Fibroblast of skin of right quadriceps (primary cell): ENCODE results near the gene CPA4.
"Not testable (repeated sequence)": the region's sequence is repeated elsewhere in the genome, so short reads cannot be mapped to it uniquely, and the experiment has no call there.

Source experiments
- DNase-seq: peaks from one replicate; pipeline ENCODE4 v3.0.0-alpha.2; 2013

CPA4 gene

DNA sequence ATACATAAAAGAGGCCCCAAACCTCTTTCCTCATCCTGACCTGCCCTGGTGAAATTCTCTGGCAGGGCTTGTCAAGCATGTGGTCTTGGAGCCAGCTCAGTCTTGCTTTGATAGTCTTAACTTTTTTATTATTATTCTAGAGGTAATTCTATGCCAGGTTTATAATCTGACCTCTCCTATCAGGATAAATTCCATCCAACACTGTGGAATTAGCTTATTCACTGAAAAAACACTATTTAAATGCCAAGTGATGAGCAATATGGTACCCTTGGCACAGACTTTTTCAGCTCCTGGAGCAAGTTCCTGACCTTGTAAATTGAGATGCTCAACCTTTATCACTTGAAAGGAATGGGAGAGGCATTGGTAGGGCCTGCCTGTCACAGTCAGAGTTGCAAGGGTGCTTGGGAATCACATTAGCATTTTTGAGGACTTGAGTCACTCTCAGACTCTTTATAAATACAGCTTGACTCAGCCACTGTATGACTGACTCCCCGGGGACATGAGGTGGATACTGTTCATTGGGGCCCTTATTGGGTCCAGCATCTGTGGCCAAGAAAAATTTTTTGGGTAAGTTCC, at the start of gene CPA4:
TSS of gene CPA4 (plus strand) at position 480 of the 576 bp plus-strand sequence. CDS start at position 500, 20 bp downstream.
- DNase-seq: peak; percentile 99

DNA sequence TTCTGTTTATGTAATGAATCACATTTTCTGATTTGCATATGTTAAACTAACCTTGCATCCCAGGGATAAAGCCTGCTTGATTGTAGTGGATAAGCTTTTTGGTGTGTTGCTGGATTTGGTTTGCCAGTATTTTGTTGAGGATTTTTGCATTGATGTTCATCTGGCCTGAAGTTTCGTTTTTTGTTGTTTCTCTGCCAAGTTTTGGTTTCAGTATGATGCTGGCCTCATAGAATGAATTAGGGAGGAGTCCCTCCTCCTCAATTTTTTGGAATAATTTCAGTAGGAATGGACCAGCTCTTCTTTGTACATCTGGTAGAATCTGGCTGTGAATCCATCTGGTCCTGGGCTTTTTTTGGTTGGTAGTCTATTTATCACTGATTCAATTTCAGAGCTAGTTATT, 49.5 kb upstream of the CPA4 start:
- DNase-seq: peak; percentile 10

GRCh38 chr7:130246491-130246890, 46.5 kb upstream of the CPA4 start:
- DNase-seq: not testable (repeated sequence)

DNA sequence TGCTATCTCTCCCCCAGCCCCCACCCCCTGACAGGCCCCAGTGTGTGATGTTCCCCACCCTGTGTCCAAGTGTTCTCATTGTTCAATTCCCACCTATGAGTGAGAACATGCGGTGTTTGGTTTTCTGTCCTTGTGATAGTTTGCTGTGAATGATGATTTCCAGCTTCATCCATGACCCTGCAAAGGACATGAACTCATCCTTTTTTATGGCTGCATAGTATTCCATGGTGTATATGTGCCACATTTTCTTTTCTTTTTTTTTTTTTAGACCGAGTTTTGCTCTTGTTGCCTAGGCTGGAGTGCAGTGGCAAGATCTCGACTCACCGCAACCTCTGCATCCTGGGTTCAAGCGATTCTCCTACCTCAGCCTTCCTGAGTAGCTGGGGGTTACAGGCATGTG, 44.1 kb upstream of the CPA4 start:
- DNase-seq: not testable (repeated sequence)

- not testable (repeated sequence) for DNase-seq
These were observed 43.3 kb upstream of the CPA4 start for GRCh38 chr7:130249626-130250025.

- DNase-seq: no peak
These were observed 38.4 kb upstream of the CPA4 start for GRCh38 chr7:130254555-130254954.

- DNase-seq: no peak
These were observed 36.3 kb upstream of the CPA4 start for GRCh38 chr7:130256704-130257103.

GRCh38 chr7:130258494-130259078, 34.4 kb upstream of the CPA4 start:
- DNase-seq: no peak

- no peak for DNase-seq
These were observed 30.5 kb upstream of the CPA4 start for GRCh38 chr7:130262448-130262847.

GRCh38 chr7:130263130-130263529, 29.8 kb upstream of the CPA4 start:
- DNase-seq: no peak

DNA sequence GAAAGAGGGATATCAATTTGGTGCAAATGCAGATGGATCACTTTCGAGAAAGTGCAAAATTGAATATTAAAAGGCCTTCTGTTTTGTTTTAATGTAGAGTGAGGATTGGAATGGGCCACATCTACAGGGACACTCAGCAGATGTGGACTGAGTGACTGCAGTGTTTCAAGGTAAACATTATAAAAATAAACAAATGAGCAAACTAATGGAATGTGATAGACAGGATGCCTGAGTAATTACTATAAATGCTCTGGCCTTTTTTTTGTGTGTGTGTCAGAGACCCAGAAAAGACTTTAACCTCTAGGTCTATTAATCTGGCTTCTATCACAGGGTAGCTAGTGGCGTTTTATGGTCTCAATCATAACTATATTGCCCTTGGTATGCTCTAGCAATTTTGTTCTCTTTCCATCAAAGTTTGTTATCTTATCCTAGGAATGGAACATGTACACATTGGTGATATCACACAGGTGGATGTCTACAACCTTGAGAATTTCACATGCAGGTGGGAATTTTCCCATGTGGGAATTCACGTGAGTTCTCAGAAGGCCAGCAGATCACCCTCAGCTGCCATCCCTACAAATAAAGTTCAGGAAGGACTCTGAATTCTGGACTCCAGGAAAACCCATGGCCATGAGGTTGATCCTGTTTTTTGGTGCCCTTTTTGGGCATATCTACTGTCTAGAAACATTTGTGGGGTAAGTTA, 26.6 kb upstream of the CPA4 start, which contains the start of gene CPA2:
TSS of gene CPA2 (plus strand) at position 606 of the 703 bp plus-strand sequence. CDS start at position 625, 19 bp downstream.
- DNase-seq: no peak

GRCh38 chr7:130266961-130267321, 26.0 kb upstream of the CPA4 start:
- no peak for DNase-seq

GRCh38 chr7:130268463-130269317, 24.3 kb upstream of the CPA4 start:
- DNase-seq: no peak

DNA sequence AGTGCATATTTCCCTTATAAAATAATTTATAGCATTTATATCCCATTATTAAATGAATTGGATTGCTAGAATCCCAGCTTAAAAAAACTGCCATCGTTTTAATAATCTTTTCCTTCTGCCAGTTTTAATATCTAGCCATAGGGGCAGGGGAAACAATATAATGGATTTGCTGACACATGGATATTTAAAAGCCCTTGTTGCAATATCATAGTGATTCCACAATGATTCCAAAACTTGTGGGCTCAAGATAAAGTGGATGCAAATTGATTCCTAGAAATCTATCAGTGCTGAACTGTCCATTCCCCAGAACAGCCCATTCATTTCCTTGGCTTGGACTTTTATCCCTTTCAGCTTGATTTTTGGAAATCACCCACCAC, 23.7 kb upstream of the CPA4 start:
- no peak for DNase-seq

DNA sequence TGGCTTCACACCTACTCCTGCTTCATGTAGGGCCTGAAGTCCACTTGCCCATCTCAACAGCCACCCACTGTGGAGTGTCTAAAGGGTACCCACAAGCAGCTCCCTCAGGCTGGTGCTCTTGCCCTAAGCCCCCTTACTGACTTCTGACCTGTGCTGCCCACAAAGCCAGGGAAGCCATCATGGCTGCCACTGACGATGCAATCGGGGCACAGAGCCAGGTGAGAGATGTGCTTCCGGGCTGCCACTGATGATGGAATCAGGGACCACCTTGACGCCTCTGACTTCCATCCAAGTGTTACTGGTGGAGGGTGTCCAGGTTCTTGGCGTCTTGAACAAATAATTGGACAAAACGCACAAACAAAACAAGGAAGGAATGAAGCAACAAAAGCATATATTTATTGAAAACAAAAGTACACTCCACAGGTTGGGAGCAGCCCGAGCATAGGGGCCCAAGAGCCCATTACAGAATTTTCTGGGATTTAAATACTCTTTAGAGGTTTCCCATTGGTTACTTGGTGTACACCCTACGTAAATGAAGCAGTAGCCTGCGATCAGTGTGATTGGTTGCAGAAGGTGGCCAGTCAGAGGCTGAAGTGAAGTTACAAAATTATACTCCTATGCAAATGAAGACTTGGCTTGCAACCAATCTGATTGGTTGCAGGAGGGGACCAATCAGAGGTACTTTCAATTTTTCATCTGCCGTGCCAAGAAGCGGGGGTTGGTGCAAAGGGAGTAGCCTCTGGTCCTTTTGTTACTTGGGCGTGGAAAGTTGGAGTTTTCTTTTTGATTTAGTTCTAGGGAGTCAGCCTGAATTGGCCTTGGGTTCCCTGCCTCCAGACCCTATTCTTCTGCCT, 21.8 kb upstream of the CPA4 start:
- no peak for DNase-seq

- no peak for DNase-seq
These were observed 20.4 kb upstream of the CPA4 start for GRCh38 chr7:130272381-130273080.

DNA sequence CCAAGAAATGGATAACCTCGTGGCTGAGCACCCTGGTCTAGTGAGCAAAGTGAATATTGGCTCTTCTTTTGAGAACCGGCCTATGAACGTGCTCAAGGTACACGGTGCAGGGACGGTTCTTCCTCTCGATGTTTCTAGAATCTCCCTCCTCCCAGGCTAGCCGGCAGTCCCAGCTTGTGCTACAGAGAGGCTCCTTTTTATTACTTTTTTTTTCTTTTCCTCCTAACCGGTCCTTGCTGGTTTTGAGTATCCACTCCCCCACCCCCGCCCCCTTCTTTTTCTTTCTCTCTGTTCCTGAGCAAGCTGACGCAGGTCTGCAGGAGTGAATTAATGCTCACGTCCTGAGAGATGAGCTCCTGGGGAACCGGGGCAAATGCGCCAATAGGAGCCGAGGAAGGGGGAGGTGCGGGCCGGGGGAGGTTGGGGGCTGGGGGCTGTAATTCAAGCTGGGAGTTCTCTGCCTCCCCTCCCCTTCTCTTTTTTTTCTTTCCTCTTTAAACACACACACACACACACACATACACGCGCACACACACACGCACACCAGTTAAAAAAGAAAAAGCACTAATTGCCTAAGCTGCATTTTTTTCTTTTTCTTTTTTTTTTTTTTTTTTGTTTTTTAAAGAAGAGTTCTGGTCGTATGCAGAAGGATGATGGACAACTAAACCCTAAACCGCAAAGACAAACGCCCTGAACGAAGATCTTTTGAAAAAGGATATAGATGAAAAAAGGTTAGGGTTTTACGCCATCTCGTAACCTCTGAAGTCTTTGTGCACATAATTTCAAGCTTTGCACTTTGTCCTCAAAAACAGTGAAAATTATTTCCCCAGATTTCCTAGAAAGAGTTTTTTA, 19.7 kb upstream of the CPA4 start:
- DNase-seq: peak; percentile 91

DNA sequence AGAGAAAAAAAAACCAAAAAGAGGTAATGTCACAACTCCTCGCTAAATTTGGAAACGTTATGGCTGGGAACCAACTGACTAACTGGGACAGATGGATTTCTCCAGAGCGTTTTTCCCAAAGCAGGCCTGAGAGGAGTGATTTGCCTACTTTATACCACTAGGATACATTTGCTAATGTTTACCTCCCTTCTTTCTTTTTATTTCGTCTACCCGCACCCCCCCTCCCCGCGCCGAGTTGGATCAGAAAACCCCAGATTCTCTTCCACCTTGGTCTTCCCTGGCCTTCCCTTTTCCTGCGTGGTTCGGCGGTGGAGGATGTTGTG, 19.1 kb upstream of the CPA4 start:
- DNase-seq: peak; percentile 85

- no peak for DNase-seq
These were observed 18.7 kb upstream of the CPA4 start for GRCh38 chr7:130274296-130274695.

DNA sequence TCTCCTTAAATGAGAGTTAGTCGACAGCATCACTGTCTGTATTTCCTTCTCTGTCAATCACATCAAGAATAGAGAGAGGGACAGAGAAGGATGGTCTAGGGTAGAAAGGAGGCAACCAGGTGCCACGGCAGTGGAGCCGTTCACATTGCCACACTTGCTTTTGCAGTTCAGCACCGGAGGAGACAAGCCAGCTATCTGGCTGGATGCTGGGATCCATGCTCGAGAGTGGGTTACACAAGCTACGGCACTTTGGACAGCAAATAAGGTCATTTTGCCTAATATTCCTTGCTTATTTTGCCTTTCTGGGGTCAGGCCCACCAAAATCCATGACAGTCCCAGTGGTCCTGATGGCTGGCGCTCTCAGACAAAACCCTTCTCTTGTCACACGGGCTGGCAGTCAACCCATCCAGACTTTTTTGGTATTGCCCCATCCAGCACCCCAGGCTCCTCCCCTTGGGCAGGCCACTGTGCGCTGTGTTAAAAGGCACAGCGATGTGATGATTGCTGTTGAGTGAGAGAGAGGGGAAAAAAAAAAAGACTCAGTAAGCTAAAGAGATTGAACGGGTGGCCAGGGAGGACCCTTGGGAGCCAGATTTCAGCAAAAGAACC, 17.9 kb upstream of the CPA4 start:
- DNase-seq: no peak
